HG02885 (cell line): ENCODE measurements around the gene ENPP1.
"Not testable (repeated sequence)": the region's sequence is repeated elsewhere in the genome, so short reads cannot be mapped to it uniquely, and the experiment has no call there.

Experiments
- ATAC-seq: cut with Tn5 transposase; IDR thresholded peaks from one replicate; pipeline ENCODE4 v1.9.1; 2021; ENCODE audit warnings: mild to moderate bottlenecking; ENCODE audit not compliant: unreplicated experiment, poor library complexity

Gene ENPP1

DNA sequence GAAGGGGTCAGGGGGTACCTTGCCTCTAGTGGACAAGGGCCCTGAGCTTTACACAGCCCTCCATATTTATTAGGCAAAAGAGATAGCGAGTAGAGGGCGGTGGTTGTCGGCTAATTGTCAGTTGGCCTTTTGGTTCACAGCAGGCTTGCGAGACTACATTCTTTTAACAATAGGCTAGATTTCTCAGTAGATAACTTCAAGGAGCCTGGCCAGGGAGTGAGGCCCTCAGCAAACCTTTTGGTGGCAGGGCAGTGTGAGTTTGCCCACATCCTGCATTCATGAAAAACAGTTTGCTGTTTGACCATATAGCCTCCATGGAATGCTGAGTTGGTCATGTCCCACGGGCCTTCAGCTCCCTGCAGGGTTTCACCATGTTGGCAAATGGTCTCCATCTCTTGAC lies 51.8 kb downstream of the ENPP1 start:
- ATAC-seq, result not testable (repeated sequence)

DNA sequence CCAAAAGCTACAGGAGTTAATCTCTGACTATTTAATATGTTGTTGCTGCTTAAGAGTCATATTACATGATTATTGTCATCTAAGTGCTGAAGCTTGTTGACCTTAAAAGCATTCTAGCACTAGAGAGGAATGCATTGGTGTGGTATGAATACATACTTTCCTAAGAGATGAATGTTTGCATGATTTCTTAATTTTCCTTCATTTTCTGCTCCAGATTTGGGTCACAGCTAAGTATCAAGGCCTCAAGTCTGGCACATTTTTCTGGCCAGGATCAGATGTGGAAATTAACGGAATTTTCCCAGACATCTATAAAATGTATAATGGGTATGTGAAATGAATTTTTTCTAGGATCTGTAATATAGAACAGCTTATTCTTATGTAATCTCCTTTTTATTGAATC lies 53.6 kb downstream of the ENPP1 start:
- no peak for ATAC-seq

DNA sequence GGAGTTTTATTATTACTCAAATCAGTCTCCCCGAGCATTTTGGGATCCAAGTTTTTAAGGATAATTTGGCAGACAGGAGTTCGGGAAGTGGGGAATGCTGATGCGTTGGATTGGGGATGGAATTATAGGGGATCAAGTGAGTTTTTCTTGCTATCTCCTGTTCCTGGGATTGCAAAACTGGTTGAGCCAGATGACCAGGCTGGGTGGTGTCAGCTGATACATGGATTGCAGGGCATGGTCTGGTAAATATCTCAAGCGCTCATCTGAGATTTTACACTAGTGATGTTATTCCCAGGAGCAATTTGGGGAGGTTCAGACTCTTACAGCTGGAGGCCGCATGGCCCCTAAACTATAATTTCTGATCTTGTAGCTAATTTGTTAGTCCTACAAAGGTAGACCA lies 54.7 kb downstream of the ENPP1 start:
- ATAC-seq, result no peak

DNA sequence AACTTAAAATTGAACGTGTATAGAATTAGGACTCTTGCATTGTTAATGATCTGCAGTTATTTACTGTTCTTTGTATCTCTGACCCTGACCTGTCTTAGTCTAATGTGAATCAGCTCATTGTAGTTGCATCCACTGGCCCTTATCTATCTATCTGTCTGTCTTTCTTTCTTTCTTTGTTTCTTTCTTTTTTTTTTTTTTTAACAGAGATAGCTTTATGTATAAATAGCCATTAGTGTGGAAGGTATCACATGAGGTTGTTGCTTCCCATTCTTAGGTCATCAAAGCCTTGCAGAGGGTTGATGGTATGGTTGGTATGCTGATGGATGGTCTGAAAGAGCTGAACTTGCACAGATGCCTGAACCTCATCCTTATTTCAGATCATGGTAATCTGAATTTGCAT lies 59.9 kb downstream of the ENPP1 start:
- no peak for ATAC-seq

DNA sequence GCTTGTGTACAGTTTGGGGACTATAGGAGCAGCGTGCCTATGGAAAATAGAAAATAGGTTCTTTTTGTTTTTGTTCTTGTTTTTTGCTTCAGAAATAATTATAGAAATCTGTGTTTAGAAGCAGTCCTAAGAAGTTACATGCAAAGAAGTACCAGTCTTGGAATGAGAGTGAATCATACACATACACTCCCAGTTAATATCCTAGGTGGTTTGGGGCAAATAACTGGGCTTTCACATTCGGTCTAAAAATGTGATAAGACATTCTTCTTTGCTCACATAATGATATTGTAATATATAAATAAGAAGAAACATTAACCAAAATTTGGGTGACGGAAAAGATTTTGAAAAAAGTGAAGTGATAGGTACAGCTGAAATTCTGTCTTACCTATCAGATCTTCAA lies 61.0 kb downstream of the ENPP1 start:
- no peak for ATAC-seq

DNA sequence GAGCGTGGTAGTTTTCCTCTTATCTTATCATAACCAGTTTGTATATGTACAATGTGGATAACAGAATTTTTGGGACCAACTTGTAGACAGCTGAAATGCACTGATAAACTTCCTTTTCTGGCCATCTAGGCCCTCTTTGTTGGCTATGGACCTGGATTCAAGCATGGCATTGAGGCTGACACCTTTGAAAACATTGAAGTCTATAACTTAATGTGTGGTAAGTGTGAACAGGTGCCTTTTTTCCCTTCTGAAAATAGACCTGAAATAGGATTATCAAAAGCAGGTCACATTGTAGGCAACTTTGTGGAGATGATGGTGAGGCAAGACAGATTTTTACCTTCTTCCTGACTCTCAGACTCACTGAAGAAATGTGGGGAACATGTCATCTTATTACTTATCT lies 67.8 kb downstream of the ENPP1 start:
- ATAC-seq, result no peak

DNA sequence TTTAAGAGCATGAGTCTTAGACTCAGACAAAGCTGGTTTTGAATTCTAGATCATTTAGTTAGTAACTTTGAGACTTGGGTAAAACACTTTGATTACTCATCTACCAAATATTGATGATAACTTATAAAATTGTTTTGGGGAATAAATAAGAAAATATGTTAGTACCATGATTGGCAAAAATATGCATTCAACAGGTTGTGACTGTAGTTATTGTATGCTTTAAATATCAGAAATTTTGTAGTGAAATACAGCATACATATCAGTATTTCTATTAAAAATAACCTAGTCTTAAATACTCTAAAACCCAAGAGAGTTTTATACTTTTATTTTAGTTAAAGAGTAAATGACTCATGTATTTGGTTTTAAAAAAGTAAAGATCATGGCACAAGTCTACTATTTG lies 68.7 kb downstream of the ENPP1 start:
- ATAC-seq, result no peak

DNA sequence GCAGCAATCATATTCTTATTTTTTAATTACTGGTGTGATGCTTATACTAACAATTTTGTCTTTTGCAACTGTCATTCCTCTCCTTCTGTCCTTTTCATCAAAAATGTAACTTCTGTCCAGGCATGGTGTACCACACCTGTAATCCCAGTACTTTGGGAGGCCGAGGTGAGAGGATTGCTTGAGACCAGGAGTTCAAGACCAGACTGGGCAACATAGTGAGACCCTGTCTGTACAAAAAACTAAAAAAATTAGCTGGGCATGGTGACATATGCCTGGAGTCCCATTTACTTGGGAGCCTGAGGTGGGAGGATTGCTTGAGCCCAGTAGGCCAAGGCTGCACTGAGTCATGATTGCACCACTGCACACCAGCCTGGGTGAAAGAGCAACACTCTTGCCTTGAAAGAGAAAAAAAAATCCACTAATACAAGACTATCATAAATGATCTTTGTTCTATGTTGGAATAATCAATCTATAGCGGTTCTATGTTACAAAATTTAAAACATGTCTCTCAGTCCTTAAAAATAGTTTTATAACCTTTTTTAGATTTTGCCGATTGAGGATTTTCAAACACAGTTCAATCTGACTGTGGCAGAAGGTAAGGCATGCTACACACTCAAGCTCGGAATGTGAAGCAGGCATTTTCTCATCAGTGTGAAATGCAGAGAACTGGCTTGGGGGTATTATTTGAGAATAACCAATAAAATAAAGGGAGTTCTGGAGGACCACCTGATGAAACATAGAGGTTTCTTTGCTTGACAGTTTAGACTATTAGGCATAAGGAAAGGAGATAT lies 70.4 kb downstream of the ENPP1 start:
- no peak for ATAC-seq

DNA sequence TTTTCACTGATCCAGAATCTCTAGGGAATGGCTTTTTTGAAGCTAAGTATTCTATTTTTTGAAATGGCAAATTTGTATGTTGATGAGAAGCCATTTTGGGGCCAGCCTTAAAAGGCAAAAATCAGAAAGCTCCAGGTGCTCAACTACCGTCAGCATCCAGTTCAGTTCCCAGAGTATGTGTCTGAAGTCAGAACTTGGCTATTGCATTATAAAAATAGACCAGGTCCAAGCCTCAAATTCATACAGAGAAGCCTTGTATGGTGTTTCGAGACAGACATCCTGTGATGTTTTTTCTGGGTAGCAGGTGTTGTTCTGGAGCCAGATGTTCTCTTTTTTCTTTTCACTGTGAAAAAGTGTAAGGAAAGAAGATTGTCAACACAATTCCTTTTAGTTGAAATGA lies 75.2 kb downstream of the ENPP1 start:
- no peak for ATAC-seq

DNA sequence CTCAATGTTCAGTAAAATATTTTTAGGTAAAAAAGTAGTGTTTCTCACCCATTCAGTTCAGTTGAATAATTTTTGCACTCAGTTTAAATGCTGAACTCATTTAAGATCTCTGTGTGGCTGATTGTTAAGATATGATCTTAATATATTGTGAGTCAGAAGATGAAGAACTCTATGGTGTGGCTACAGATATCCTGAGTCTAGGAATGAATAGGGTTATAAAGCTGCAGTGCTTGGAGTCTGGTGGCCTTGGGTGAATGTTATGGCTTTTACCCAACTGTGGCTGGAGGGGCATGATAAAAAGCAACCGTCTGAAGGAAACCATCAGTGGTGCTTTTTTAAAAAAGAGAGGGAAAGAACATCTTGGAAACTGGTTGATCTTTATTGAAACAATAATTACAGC lies 77.4 kb downstream of the ENPP1 start:
- ATAC-seq, result no peak

DNA sequence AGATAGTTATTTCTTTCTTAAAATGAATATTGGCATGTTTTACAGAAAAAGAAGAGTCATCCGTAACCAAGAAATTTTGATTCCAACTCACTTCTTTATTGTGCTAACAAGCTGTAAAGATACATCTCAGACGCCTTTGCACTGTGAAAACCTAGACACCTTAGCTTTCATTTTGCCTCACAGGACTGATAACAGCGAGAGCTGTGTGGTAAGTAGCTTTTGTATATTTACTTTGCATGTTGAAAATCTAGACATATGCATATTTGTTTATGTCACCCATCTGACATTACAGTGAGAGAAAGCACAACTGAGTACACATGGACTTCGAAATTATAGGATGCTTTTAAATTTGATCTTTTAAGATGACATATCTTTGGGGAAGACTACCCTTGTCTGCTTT lies 78.7 kb downstream of the ENPP1 start:
- no peak for ATAC-seq

DNA sequence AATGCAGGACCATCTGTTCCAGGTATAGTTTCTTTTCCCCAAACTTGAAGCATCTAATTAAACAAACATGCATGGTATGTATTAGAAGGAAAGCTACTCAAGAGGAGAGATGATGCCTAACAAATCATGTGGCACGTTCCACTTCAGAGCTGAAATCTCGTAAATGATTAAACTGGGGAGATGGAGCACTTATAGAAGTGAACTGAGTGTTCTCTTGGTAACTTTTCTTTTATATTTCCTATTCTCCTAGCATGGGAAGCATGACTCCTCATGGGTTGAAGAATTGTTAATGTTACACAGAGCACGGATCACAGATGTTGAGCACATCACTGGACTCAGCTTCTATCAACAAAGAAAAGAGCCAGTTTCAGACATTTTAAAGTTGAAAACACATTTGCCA lies 82.3 kb downstream of the ENPP1 start:
- no peak for ATAC-seq

DNA sequence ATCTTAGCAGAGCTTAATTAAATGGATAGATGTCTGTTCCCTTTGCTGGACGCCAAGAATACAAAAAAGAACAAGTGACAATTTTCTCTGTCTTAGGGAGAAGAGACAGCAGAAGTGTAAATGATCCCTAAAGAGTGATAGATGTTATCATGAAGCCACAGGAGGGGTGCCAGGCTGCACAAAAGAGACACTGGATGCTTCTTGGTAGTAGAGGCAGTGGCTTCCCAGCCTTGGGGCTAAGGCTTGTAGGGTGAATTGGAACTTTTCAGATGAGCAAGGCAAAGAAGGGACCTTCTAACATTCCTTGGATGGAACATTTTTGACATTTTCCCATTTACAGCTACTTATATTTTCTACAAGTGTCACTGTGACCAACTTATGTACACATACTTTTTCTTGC lies 85.4 kb downstream of the ENPP1 start:
- no peak for ATAC-seq

DNA sequence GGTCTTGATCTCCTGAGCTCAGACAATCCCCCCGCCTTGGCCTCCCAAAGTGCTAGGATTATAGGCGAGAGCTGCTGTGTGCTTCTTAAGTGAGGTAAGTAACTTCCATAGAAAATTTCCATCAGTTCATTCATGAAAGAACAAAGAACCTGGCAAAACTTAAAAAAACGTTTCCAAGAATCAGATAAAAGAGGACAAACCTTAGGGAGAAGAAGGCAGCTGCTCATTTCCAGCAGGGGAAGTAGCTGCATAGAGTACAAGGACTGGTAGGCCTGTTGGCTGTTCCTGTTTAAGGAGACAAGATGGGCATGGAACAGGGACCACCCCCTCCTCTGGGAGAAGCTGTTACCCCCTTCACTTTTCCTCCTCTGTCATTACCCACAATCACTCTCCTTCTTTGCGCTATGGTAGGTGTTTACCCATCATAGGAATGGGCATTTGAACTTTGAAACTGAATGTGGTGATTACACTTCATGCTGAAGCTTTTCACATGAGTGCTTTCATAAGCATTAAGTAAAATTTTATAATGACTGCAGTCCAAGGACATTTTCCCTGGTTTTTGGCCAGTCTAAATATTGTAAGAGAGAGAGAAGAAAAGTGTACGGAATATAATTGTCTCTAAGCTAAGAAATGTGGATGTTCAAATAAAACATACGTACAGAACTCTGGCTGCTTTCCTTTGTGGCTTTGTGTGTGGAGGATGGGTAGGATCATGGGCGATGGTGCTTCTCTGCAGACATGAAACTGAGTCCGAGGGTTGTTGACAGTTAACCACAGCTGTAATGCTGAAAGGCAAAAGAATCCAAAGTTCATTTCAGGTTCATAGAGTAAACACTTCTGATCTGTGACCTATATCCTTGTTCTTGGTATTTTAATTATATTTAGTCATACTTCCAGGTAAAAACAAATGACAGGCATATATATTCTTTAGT lies 86.9 kb downstream of the ENPP1 start:
- ATAC-seq, result no peak

DNA sequence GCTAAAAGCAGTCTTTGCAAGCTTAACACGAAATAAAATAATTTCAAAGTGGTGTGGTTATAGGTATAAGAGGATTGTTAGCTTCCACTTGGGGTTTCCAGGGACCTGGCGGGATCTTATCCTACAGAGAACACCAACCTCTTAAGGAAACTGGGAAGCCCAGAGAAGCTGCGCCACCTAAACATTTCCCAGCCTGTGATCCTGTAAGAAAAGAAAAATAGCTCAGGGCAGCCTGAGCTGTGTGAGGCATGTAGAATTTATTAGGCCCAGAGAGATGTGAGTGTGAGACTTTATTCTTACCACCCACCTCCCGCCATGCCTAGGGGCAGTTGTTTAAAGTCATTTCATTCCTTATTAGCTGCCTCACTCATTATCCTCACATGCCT lies 89.2 kb downstream of the ENPP1 start:
- no peak for ATAC-seq

DNA sequence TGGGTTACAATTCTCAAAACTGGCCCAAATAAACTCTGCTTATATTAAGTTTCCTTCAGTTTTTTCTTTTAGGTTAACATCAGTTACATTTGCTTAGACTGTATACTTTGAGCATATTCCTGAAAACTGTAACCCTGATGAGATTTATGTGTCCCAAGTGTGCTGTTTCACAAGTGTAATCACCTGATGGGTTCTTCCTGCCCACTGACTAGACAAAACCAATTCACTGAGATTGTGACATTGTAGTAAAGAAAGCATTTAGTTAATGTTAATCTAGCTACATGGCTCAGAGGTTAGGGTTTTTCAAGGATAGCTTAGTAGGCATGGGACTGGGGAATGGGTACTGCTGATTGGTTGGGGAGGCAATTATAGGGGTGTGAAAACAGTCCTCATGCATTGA lies 89.8 kb downstream of the ENPP1 start:
- ATAC-seq, result no peak

DNA sequence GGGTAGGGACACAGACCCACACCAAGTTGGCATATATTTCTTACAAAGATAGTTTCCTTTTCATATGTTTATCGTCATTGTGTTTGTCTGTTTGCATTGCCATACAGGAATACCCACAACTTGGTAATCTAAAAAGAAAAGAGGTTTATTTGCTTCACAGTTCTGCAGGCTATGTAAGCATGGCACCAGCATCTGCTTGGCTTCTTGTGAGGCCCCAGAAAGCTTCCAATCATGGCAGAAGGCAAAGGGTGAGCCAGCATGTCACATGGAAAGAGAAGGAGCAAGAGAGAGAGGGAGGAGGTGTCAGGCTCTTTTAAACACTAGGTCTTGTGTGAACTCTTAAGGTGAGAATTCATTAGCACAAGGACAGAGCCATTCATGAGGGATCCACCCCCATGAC lies 90.9 kb downstream of the ENPP1 start:
- no peak for ATAC-seq

DNA sequence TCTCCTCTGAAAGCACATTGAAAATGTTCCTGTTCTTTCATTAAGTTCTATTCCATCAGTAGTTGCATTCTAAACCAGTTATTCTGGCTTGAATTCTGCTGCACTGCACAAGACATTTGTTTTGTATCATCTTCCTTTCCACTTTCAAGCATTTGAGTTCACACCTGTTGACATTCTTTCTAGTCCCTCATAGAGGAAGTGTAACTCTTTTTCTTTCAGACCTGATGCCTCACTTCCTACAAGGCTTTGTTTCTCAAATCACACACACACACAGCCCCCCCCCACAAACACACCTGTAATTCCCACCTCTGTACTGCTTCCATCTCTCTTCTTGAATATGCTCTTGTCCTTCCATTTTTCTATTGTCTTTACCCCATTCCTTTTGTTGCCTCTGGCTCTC lies 92.4 kb downstream of the ENPP1 start:
- ATAC-seq, result no peak

DNA sequence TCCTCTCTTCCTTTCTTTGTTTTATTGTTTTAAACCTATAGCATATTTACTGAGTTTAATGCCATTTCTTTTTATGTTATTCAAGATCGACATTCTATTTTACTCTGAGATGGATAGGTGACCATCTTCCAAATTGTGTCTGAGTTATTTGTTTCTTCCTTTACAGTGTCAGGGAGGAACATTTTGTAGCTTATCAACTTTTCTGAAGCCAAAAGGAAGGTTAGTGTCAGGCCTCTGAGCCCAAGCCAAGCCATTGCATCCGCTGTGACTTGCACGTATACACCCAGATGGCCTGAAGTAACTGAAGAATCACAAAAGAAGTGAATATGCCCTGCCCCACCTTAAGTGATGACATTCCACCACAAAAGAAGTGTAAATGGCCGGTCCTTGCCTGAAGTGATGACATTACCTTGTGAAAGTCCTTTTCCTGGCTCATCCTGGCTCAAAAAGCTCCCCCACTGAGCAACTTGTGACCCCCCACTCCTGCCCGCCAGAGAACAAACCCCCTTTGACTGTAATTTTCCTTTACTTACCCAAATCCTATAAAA lies 93.6 kb downstream of the ENPP1 start:
- not testable (repeated sequence) for ATAC-seq

DNA sequence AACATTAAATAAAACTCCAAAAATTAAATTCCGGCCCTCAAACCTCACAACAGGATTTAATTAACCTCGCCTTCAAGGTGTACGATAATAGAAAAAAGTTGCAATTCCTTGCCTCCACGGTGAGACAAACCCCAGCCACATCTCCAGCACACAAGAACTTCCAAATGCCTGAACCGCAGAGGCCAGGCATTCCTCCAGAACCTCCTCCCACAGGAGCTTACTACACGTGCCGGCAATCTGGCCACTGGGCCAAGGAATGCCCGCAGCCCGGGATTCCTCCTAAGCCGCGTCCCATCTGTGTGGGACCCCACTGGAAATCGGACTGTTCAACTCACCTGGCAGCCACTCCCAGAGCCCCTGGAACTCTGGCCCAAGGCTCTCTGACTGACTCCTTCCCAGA lies 95.9 kb downstream of the ENPP1 start:
- ATAC-seq, result not testable (repeated sequence)

DNA sequence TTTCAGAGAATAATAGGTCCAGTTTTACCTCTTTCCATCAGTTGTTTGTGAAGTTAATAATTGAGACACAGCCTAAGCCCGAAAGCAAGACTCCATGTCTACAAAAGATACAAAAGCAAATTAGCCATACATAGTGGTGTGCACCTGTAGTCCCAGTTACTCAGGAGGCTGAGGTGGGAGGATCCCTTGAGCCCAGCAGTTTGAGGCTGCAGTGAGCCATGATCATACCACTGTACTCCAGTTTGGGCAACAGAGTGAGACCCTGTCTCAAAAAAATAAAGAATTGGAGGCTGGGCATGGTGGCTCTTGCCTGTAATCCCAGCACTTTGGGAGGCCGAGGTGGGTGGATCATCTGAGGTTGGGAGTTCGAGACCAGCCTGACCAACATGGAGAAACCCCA lies 101.0 kb downstream of the ENPP1 start:
- ATAC-seq, result not testable (repeated sequence)
